Measurements from ENCODE around the gene TBC1D28.
"Not testable (repeated sequence)": the region's sequence is repeated elsewhere in the genome, so short reads cannot be mapped to it uniquely, and the experiment has no call there.

TBC1D28 gene

DNA sequence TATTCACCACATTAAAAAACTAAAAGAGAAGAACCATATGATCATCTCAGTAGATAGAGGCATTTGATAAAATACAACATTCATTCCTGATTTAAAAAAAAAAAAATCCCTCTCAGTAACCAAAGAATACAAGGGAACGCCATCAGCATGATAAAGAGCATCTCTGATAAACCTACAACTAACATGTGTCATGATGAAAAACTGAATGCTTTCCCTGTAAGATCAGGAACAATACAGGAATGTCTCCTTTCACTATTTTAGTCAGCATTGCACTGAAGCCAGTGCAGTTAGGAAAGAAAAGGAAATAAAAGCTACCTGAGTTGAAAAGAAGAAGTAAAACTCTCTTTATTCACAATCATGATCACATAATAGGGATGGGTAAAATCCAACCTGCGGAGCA lies 51.1 kb downstream of the TBC1D28 start:
- DNase-seq, result not testable (repeated sequence)

All from CD4-positive, alpha-beta T cell treated with Interleukin-21 for 1 hour (primary cell).